ENCODE measurements around the gene C2orf92.

The C2orf92 gene

DNA sequence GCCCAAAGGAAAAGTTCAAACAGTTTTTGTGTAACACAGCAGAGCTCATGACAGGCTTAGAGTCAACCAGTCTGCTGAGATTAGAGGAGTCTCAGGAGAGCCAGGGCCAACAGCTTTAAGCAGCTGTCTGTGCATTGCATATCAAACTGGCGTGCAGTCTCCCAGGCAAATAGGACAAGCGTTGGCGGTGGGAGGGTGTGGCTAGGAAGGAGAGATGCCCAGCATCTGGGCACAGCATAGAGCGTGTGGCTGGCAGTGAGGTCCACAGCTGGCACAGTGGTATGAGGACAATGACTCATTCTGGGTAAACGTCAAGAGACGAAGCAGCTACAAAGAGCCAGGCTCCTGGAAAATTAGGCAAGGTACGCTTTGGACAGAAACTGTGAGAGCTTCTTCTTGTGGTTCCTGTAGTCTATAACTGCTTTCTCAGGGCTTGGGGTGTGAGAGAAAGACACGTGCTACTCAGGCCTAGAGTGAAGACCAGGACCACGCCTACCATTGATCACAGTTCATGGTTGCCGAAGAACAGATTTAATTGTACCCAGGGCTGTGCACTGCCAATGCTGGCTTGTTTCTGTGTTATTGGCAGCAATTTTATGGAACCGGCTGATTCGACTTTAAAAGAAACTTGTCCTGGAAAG, 58.7 kb downstream of the C2orf92 start:
- no peak overlapping the region for H2AFZ ChIP-seq (ENCODE audit: low read length)
- H4K20me1 ChIP-seq (ENCODE audit: insufficient read depth, low read length), result no peaks in the 10 kb centered on the region

DNA sequence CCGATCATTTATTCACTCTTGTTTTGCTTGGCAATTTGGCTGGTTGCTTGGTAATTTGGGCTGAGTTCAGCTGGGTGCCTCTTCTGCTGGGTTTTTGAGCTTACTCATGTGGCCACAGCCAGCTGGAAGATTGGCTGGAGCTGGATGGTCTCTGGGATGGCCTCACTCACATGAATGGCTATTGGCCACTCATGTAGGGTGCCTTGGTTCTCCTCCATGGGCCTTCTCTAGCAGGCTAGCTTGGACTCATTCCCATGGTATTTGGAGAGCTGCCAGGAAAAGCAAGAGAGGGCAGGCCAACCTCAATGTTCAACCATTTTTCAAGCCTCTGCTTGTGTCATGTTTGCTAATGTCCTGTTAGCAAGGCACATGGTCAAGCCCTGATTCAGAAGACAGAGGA, 60.7 kb downstream of the C2orf92 start:
- TF ChIP-seq, protein P1, sequence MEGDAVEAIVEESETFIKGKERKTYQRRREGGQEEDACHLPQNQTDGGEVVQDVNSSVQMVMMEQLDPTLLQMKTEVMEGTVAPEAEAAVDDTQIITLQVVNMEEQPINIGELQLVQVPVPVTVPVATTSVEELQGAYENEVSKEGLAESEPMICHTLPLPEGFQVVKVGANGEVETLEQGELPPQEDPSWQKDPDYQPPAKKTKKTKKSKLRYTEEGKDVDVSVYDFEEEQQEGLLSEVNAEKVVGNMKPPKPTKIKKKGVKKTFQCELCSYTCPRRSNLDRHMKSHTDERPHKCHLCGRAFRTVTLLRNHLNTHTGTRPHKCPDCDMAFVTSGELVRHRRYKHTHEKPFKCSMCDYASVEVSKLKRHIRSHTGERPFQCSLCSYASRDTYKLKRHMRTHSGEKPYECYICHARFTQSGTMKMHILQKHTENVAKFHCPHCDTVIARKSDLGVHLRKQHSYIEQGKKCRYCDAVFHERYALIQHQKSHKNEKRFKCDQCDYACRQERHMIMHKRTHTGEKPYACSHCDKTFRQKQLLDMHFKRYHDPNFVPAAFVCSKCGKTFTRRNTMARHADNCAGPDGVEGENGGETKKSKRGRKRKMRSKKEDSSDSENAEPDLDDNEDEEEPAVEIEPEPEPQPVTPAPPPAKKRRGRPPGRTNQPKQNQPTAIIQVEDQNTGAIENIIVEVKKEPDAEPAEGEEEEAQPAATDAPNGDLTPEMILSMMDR (IDR thresholded peaks at IDR 0.05; ENCODE audit: low read length), result no peak
- TF ChIP-seq EZH2 (optimal IDR thresholded peaks at IDR 0.05; ENCODE audit: low read depth, low read length) (no peak), EZH2phosphoT487 (IDR thresholded peaks at IDR 0.05; ENCODE audit: low read length) (no peak)
- Histone ChIP-seq H3K9me2 (replicated peaks; ENCODE audit: insufficient read depth, low read length) (no peaks in the 10 kb centered on the region), H4K20me1 (ENCODE audit: insufficient read depth, low read length) (no peaks in the 10 kb centered on the region), H3F3A (ENCODE audit: insufficient read depth, low read length) (no peaks in the 10 kb centered on the region), H3K27ac (ENCODE audit: low read length) (no peak overlapping the region), H3K9ac (ENCODE audit: low read length) (no peak overlapping the region), H3K79me2 (ENCODE audit: low read length) (no peaks in the 10 kb centered on the region), H3K4me2 (ENCODE audit: low read depth, low read length) (no peak overlapping the region), H3K4me3 (ENCODE audit: low read length) (no peak overlapping the region), H3K9me3 (replicated peaks; ENCODE audit: insufficient read depth, low read length) (no peaks in the 10 kb centered on the region), H3K36me3 (replicated peaks; ENCODE audit: insufficient read depth, low read length) (no peaks in the 10 kb centered on the region), H3K4me1 (ENCODE audit: low read length) (no peaks in the 10 kb centered on the region), H2AFZ (ENCODE audit: low read length) (no peak overlapping the region), H3K27me3 (replicated peaks; ENCODE audit: insufficient read depth, low read length) (no peaks in the 10 kb centered on the region)
- no peak for DNase-seq

More for the DNA sequence above, 58.7 kb downstream of the C2orf92 start:
- Histone ChIP-seq H3K9me2 (replicated peaks; ENCODE audit: insufficient read depth, low read length) (no peaks in the 10 kb centered on the region), H3K4me3 (ENCODE audit: low read length) (no peak overlapping the region), H3K9me3 (replicated peaks; ENCODE audit: insufficient read depth, low read length) (no peaks in the 10 kb centered on the region), H3K27me3 (replicated peaks; ENCODE audit: insufficient read depth, low read length) (no peaks in the 10 kb centered on the region), H3K79me2 (ENCODE audit: low read length) (no peaks in the 10 kb centered on the region), H3K4me2 (ENCODE audit: low read depth, low read length) (no peak overlapping the region), H3K36me3 (replicated peaks; ENCODE audit: insufficient read depth, low read length) (no peaks in the 10 kb centered on the region), H3K4me1 (ENCODE audit: low read length) (no peaks in the 10 kb centered on the region), H3K9ac (ENCODE audit: low read length) (no peak overlapping the region), H3K27ac (ENCODE audit: low read length) (no peak overlapping the region), H3F3A (ENCODE audit: insufficient read depth, low read length) (no peaks in the 10 kb centered on the region)
- no peak for DNase-seq
- TF ChIP-seq EZH2phosphoT487 (IDR thresholded peaks at IDR 0.05; ENCODE audit: low read length), result no peak
- TF ChIP-seq, protein P1 (IDR thresholded peaks at IDR 0.05; ENCODE audit: low read length), result no peak

DNA sequence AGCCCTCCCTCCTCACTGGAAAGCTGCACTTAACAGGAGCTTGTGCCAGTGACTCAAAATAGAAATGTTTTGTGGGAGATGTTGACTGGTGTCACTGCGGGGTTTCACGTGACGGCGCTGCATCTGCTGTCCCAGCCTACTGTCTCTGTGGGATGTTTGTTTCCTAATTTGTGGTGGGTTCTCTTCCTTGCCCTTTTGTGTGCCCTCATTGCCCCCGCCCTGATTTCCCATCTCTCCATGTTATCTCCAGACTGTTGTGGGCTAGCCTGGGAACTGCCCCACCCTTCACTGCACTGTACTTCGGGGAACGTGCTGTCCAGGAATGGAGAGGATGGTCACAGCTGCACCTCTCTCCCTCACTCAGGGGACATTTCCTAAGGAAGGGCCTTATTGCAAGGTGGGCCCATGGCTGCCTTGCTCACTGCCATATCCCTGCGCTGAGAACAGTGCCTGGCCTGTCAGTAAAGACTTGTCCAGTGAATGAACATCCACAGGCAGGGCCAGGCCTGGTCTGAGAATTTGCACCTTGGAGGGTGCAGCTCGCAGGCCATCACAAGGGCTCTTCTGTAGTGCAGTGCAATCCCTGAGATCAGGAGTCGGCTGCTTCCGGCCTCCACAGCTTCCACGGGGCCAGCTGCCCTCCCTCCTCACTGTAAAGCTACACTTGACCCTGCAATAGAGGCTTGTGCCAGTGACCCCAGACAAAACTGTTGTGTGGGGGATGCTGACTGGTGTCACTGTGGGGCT, 61.9 kb downstream of the C2orf92 start:
- no peaks in the 10 kb centered on the region for H3F3A ChIP-seq (ENCODE audit: insufficient read depth, low read length)
- no peaks in the 10 kb centered on the region for H3K36me3 ChIP-seq (replicated peaks; ENCODE audit: insufficient read depth, low read length)
- no peak overlapping the region for H2AFZ ChIP-seq (ENCODE audit: low read length)
- H3K79me2 ChIP-seq (ENCODE audit: low read length), result no peaks in the 10 kb centered on the region
- no peaks in the 10 kb centered on the region for H3K27me3 ChIP-seq (replicated peaks; ENCODE audit: insufficient read depth, low read length)
- no peaks in the 10 kb centered on the region for H4K20me1 ChIP-seq (ENCODE audit: insufficient read depth, low read length)
- no peak overlapping the region for H3K27ac ChIP-seq (ENCODE audit: low read length)
- no peaks in the 10 kb centered on the region for H3K9me2 ChIP-seq (replicated peaks; ENCODE audit: insufficient read depth, low read length)
- no peak overlapping the region for H3K9ac ChIP-seq (ENCODE audit: low read length)
- H3K4me1 ChIP-seq (ENCODE audit: low read length), result no peaks in the 10 kb centered on the region
- no peaks in the 10 kb centered on the region for H3K9me3 ChIP-seq (replicated peaks; ENCODE audit: insufficient read depth, low read length)
- H3K4me3 ChIP-seq (ENCODE audit: low read length), result no peak overlapping the region
- H3K4me2 ChIP-seq (ENCODE audit: low read depth, low read length), result no peak overlapping the region
- TF ChIP-seq EZH2 (optimal IDR thresholded peaks at IDR 0.05; ENCODE audit: low read depth, low read length) (no peak), EZH2phosphoT487 (IDR thresholded peaks at IDR 0.05; ENCODE audit: low read length) (no peak)
- TF ChIP-seq, protein P1 (IDR thresholded peaks at IDR 0.05; ENCODE audit: low read length), result no peak
- DNase-seq, result no peak
